NCI-H2196 treated with DMSO at 0.1 percent for 48 hours (cell line): Measurements from ENCODE around the gene BCKDHA.
"Not testable (repeated sequence)": the region's sequence is repeated elsewhere in the genome, so short reads cannot be mapped to it uniquely, and the experiment has no call there.

Experiments used
- DNase-seq: peaks from one replicate; lab custom pipeline; 2025; ENCODE audit not compliant: unreplicated experiment; lab: John Stamatoyannopoulos, UW

Gene BCKDHA

GRCh38 chr19:41443813-41444455, 46.3 kb downstream of the BCKDHA start:
- DNase-seq: no peak

GRCh38 chr19:41445575-41445974, 48.0 kb downstream of the BCKDHA start:
- DNase-seq: no peak

GRCh38 chr19:41447732-41448332, 50.2 kb downstream of the BCKDHA start:
- no peak for DNase-seq

- DNase-seq: peak; percentile 62
Observed at GRCh38 chr19:41449079-41449864, 51.7 kb downstream of the BCKDHA start.

GRCh38 chr19:41449865-41450178, 52.2 kb downstream of the BCKDHA start:
- DNase-seq: no peak

- no peak for DNase-seq
Observed at GRCh38 chr19:41452584-41453275, 55.1 kb downstream of the BCKDHA start.

GRCh38 chr19:41455936-41456335, 58.3 kb downstream of the BCKDHA start:
- no peak for DNase-seq

- no peak for DNase-seq
Observed at GRCh38 chr19:41456342-41456918, 58.8 kb downstream of the BCKDHA start.

GRCh38 chr19:41457241-41457640, 59.6 kb downstream of the BCKDHA start:
- DNase-seq: no peak

GRCh38 chr19:41462497-41462896, 64.9 kb downstream of the BCKDHA start:
- no peak for DNase-seq

- DNase-seq: not testable (repeated sequence)
Observed at GRCh38 chr19:41463257-41464256, 65.9 kb downstream of the BCKDHA start.
